Cardiac muscle cell (in vitro differentiated cells and primary cell): Measurements from ENCODE around the gene BRSK2. TPM values are rescaled to one million over a fixed set of nuclear protein-coding genes. Genes with fewer than 3 reads are reported as not detected.

Source experiments
- DNase-seq, 2 donors: peaks; one replicate each; pipeline versions ENCODE4 v3.0.0 to v3.0.0-alpha.2; 2010 to 2017; ENCODE audit warnings: low read depth in 1 of 2, low spot score in 1 of 2
- H3K27ac ChIP-seq: fragments of 200-600 bp; sonication (generic); 2 replicates; pipeline ENCODE4 v1.5.1; 2016
- H3K27me3 ChIP-seq: fragments of 200-600 bp; sonication (generic); 2 replicates; pipeline ENCODE4 v1.6.0; 2016; ENCODE audit warnings: control low read depth
- H3K36me3 ChIP-seq: fragments of 200-600 bp; sonication (generic); 2 replicates; pipeline ENCODE4 v1.5.1; 2016; ENCODE audit warnings: control low read depth
- H3K4me1 ChIP-seq: fragments of 200-600 bp; sonication (generic); 2 replicates; pipeline ENCODE4 v1.8.1; 2017; ENCODE audit warnings: low read depth, mild to moderate bottlenecking, mixed run types
- H3K4me3 ChIP-seq: fragments of 200-600 bp; sonication (generic); 2 replicates; pipeline ENCODE4 v1.5.1; 2016; ENCODE audit warnings: mild to moderate bottlenecking
- H3K9me3 ChIP-seq: fragments of 200-600 bp; sonication (generic); 2 replicates; pipeline ENCODE4 v1.5.1; 2017; ENCODE audit warnings: low read depth, mild to moderate bottlenecking, control low read depth
- polyA plus RNA-seq: library from polyadenylated mRNA; unstranded; fragments of >200 nt; fragmentation: Nextera tagmentation; extraction: Ambion mirVana; gene quantifications from 2 replicates; pipeline ENCODE4 v1.2.1, GENCODE V29; 2016
- total RNA-seq: library from RNA; depleted of rRNA; stranded (reverse); fragments of >200 nt; gene quantifications from 2 replicates; pipeline ENCODE4 v1.2.3, GENCODE V29; 2016
- TF ChIP-seq, protein P1 (sequence below): IDR thresholded peaks from 2 replicates; pipeline ENCODE4 v1.5.1; 2012; ENCODE audit warnings: low read depth, mild to moderate bottlenecking, low read length

BRSK2 gene
- total and polyA plus RNA-seq, 2 experiments from 2014 or later, result 0.69 to 2.7 TPM

- H3K9me3 ChIP-seq, result no peaks in the 10 kb centered on the region
- TF ChIP-seq, protein P1, sequence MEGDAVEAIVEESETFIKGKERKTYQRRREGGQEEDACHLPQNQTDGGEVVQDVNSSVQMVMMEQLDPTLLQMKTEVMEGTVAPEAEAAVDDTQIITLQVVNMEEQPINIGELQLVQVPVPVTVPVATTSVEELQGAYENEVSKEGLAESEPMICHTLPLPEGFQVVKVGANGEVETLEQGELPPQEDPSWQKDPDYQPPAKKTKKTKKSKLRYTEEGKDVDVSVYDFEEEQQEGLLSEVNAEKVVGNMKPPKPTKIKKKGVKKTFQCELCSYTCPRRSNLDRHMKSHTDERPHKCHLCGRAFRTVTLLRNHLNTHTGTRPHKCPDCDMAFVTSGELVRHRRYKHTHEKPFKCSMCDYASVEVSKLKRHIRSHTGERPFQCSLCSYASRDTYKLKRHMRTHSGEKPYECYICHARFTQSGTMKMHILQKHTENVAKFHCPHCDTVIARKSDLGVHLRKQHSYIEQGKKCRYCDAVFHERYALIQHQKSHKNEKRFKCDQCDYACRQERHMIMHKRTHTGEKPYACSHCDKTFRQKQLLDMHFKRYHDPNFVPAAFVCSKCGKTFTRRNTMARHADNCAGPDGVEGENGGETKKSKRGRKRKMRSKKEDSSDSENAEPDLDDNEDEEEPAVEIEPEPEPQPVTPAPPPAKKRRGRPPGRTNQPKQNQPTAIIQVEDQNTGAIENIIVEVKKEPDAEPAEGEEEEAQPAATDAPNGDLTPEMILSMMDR, result no peak
- H3K4me3 ChIP-seq, result no peak overlapping the region
- H3K27me3 ChIP-seq, result no peaks in the 10 kb centered on the region
- no peak overlapping the region for H3K27ac ChIP-seq
- H3K4me1 ChIP-seq, result no peaks in the 10 kb centered on the region
- H3K36me3 ChIP-seq, result no peaks in the 10 kb centered on the region
- no peak for DNase-seq
Observed at GRCh38 chr11:1496091-1496760, 106.5 kb downstream of the BRSK2 start.

DNA sequence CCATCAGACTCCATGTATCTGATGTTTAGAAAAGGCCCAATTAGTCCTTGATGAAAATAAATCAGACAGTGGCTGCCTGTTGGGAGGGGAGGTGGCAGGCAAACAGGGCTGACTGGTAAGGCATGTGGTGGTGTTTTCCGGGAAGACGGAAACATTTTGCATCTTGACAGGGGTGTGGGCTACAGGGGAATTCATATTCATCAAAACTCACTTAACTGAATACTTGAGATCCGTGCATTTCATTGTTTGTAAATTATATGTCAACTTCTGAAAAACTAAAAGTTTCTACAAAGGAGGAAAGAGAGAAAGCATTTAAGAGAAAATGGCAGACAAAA lies 107.0 kb downstream of the BRSK2 start:
- H3K4me1 ChIP-seq, result no peaks in the 10 kb centered on the region
- no peaks in the 10 kb centered on the region for H3K27me3 ChIP-seq

GRCh38 chr11:1497600-1497999 lies 107.9 kb downstream of the BRSK2 start:
- H3K4me1 ChIP-seq, result no peaks in the 10 kb centered on the region
- no peak overlapping the region for H3K27ac ChIP-seq
- no peaks in the 10 kb centered on the region for H3K27me3 ChIP-seq
- H3K9me3 ChIP-seq, result no peaks in the 10 kb centered on the region
- TF ChIP-seq, protein P1, result no peak
- no peaks in the 10 kb centered on the region for H3K36me3 ChIP-seq
- no peak for DNase-seq
- H3K4me3 ChIP-seq, result no peak overlapping the region

More for the DNA sequence above, 107.0 kb downstream of the BRSK2 start:
- TF ChIP-seq, protein P1, result no peak
- Histone ChIP-seq H3K4me3 (no peak overlapping the region), H3K36me3 (no peaks in the 10 kb centered on the region), H3K27ac (no peak overlapping the region), H3K9me3 (no peaks in the 10 kb centered on the region)
- no peak for DNase-seq

DNA sequence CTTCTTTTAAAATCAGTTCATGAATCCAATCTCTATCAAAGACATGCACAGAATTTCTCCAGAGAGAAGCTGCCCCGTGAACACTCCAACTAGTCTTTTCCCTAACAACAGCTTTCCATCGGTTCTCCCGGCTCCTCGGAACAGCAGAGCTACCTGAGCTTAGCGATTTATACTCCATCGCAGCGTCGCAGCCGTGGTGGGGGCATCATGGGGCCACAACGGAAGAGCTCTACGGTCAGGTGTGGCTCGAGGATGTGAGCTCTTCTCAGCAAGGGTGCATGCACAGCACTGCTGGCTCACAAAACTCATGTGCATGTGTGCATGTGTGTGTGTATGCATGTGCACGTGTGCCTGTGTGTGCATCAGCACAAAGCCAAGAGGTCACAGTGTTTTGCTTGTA lies 108.5 kb downstream of the BRSK2 start:
- H3K27me3 ChIP-seq, result no peaks in the 10 kb centered on the region
- H3K36me3 ChIP-seq, result no peaks in the 10 kb centered on the region
- no peaks in the 10 kb centered on the region for H3K4me1 ChIP-seq
- no peaks in the 10 kb centered on the region for H3K9me3 ChIP-seq
- TF ChIP-seq, protein P1, result no peak
- H3K27ac ChIP-seq, result no peak overlapping the region
- no peak for DNase-seq
- no peak overlapping the region for H3K4me3 ChIP-seq

- Histone ChIP-seq H3K9me3 (no peaks in the 10 kb centered on the region), H3K4me3 (no peak overlapping the region), H3K36me3 (no peaks in the 10 kb centered on the region), H3K27ac (no peak overlapping the region), H3K27me3 (no peaks in the 10 kb centered on the region), H3K4me1 (no peaks in the 10 kb centered on the region)
- DNase-seq, result no peak
- TF ChIP-seq, protein P1, result no peak
Observed at GRCh38 chr11:1499261-1499890, 109.6 kb downstream of the BRSK2 start.
